Left lung (tissue), 10 donors: ENCODE measurements around the gene KIF3A. TPM values are rescaled to one million over a fixed set of nuclear protein-coding genes. Genes with fewer than 3 reads are reported as not detected.

ENCODE experiments used
- ATAC-seq: fragments of 200-7000 bp; cut with Tn5 transposase; one replicate; pipeline ENCODE4 v1.9.1; 2020; ENCODE audit warnings: moderate library complexity
- DNase-seq, 4 donors: peaks; one replicate each; pipeline ENCODE4 v3.0.0-alpha.2; 2013 to 2020
- H3K27ac ChIP-seq, 2 donors: fragments of 200-600 bp; sonication (generic) in 1 of 2; one replicate each; pipeline versions ENCODE4 v1.5.0 to v1.8.0; 2020 to 2021
- H3K27me3 ChIP-seq, 2 donors: fragments of 200-600 bp; sonication (generic) in 1 of 2; one replicate each; pipeline versions ENCODE4 v1.5.0 to v1.8.0; 2020 to 2021
- H3K36me3 ChIP-seq, 2 donors: fragments of 200-600 bp; sonication (generic) in 1 of 2; one replicate each; pipeline versions ENCODE4 v1.5.0 to v1.8.0; 2020 to 2021
- H3K4me1 ChIP-seq, 2 donors: fragments of 200-600 bp; one replicate each; pipeline ENCODE4 v1.8.0; 2021
- H3K4me3 ChIP-seq, 2 donors: fragments of 200-600 bp; sonication (generic) in 1 of 2; one replicate each; pipeline versions ENCODE4 v1.5.0 to v1.8.0; 2020 to 2021; ENCODE audit warnings: mild to moderate bottlenecking in 1 of 2
- H3K9me3 ChIP-seq, 2 donors: fragments of 200-600 bp; sonication (generic) in 1 of 2; one replicate each; pipeline versions ENCODE4 v1.5.0 to v1.8.0; 2020 to 2021
- intact Hi-C, 2 donors: fragments of 100-400 bp; cut with DNase I; formaldehyde crosslinking; loops; one replicate each; pipeline versions ENCODE4 v1.11.2 to v1.14.2; 2022
- polyA plus RNA-seq, 6 donors: library from polyadenylated mRNA; unstranded; fragments of 120-200 nt; gene quantifications; one replicate each; pipeline ENCODE4 v1.2.1, GENCODE V29; 2013; ENCODE audit not compliant: insufficient read length in 6 of 6
- total RNA-seq, 2 donors: library from RNA; stranded (reverse); fragmentation: NEBNext Ultra II Directional; extraction: Animal tissue kit (Norgen Biotek cat#: 25700); gene quantifications; one replicate each; pipeline ENCODE4 v1.2.1, GENCODE V29; 2021
- TF ChIP-seq, protein P1 (sequence below), 2 donors: fragments of 200-600 bp; sonication (generic) in 1 of 2; IDR thresholded peaks; one replicate each; pipeline versions ENCODE4 v1.5.0 to v1.8.0; 2021; ENCODE audit warnings: antibody characterized with exemption in 2 of 2
- donor health status: DM: no; HTN: yes; CAD: no.
- donor health status: DM: no; HTN: no; CAD: no.

The KIF3A gene
- total and polyA plus RNA-seq, 8 donors: 8.9 to 30.4 (median 25.5) TPM

DNA sequence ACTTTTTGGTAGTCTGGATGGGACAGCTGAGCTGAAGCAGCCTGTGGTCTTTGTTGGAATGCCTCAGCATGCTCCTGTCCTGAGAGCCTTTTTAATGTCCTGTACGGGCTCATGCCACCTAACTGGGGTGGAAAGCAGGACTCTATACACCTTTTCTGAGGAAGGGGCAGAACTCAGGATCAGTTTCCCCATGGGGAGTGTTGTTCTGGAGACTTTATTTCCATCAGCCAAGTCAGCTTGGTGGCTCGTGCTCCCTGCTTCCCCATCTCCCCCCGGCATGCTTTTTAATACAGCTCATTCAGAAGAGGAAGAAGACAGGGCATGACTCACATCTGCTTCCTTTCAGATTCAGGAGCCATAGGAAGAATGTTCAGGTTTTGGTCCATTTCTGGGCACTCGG, 44.8 kb upstream of the KIF3A start:
- H3K4me1 ChIP-seq: peaks cover 0 to 16% of the 10 kb centered on the region in 2 donors
- intact Hi-C loops: no loop called here
- ATAC-seq: peak; percentile 41

DNA sequence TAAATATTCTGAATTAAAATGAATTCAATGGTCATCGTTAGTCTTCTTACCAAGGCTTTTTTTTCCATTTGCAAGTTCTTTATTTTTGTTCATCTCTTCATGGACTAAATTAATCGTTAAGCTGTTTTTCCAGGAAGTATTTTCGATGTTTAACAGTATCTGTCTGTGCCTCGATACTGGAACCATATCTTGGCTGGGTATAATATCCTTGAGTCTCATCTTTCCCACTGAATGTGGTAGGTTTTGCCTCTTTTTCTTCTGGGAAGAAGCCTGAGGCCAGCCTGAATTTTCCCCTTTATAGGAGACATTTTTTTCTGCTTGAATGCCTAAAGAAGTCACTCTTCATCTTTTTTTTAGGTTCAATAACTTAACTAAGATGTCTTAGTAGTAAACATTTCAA, 43.7 kb upstream of the KIF3A start:
- Histone ChIP-seq H3K36me3 (no peaks in the 10 kb centered on the region), H3K4me1 (peaks cover 0 to 23% of the 10 kb centered on the region in 2 donors), H3K27me3 (peaks cover 0 to 57% of the 10 kb centered on the region in 2 donors), H3K27ac (no peak overlapping the region), H3K4me3 (no peak overlapping the region), H3K9me3 (no peaks in the 10 kb centered on the region)
- no peak for DNase-seq
- ATAC-seq: no peak
- intact Hi-C loops: no loop called here
- TF ChIP-seq, protein P1, sequence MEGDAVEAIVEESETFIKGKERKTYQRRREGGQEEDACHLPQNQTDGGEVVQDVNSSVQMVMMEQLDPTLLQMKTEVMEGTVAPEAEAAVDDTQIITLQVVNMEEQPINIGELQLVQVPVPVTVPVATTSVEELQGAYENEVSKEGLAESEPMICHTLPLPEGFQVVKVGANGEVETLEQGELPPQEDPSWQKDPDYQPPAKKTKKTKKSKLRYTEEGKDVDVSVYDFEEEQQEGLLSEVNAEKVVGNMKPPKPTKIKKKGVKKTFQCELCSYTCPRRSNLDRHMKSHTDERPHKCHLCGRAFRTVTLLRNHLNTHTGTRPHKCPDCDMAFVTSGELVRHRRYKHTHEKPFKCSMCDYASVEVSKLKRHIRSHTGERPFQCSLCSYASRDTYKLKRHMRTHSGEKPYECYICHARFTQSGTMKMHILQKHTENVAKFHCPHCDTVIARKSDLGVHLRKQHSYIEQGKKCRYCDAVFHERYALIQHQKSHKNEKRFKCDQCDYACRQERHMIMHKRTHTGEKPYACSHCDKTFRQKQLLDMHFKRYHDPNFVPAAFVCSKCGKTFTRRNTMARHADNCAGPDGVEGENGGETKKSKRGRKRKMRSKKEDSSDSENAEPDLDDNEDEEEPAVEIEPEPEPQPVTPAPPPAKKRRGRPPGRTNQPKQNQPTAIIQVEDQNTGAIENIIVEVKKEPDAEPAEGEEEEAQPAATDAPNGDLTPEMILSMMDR (IDR thresholded peaks at IDR 0.05): no peak

More for the DNA sequence above, 44.8 kb upstream of the KIF3A start:
- H3K4me3 ChIP-seq: no peak overlapping the region
- no peak for DNase-seq
- H3K36me3 ChIP-seq: no peaks in the 10 kb centered on the region
- no peak overlapping the region for H3K27ac ChIP-seq
- no peaks in the 10 kb centered on the region for H3K9me3 ChIP-seq
- TF ChIP-seq, protein P1 (IDR thresholded peaks at IDR 0.05): no peak
- peaks cover 0 to 46% of the 10 kb centered on the region in 2 donors for H3K27me3 ChIP-seq

DNA sequence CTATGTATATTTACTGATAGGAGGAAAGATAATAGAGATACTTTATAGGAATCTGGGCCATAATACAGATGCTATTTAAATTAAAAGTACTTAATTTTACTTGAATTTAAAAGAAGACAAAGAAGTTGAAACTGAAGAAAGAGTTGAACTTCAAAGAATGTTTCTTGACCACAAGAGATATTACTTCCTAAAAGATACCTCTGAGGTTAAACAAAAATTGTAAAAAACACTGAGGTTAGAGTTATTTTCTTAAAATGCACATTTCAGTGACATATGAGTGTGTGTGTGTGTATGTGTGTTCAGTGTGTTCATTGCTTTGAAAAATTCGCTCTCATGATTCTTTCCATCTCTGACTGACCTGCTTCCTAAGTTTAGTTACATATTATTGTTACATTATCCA, 43.2 kb upstream of the KIF3A start:
- ATAC-seq: no peak
- no peaks in the 10 kb centered on the region for H3K9me3 ChIP-seq
- DNase-seq: no peak
- no peak overlapping the region for H3K4me3 ChIP-seq
- H3K36me3 ChIP-seq: no peaks in the 10 kb centered on the region
- TF ChIP-seq, protein P1 (IDR thresholded peaks at IDR 0.05): no peak
- peaks cover 3 to 27% of the 10 kb centered on the region in 2 donors for H3K4me1 ChIP-seq
- H3K27ac ChIP-seq: no peak overlapping the region
- intact Hi-C loops: no loop called here
- H3K27me3 ChIP-seq: peaks cover 0 to 61% of the 10 kb centered on the region in 2 donors

DNA sequence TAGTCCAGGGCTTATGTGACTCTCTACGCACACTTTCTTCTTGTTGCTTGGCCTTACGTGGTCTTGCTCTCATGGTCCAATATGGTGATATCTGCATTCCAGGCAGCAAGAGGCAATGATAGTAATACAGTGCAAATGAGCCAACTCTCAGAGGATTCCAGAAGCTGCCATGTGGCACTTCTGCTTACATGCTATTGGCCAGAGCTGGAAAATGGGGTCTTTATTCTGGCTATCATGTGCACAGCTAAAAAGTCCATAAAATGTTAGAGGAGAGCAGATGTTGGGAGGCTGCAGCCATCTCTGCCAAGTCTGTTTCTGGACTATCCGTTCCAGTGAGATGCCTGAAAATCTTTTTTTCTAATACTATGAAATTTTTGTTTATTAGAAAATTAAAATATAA, 42.6 kb upstream of the KIF3A start:
- Histone ChIP-seq H3K9me3 (no peaks in the 10 kb centered on the region), H3K4me1 (peaks cover 9 to 33% of the 10 kb centered on the region in 2 donors), H3K4me3 (no peak overlapping the region), H3K27ac (no peak overlapping the region), H3K27me3 (peaks cover 0 to 67% of the 10 kb centered on the region in 2 donors), H3K36me3 (no peaks in the 10 kb centered on the region)
- TF ChIP-seq, protein P1 (IDR thresholded peaks at IDR 0.05): no peak
- no peak for DNase-seq
- intact Hi-C loops: no loop called here
- ATAC-seq: no peak

DNA sequence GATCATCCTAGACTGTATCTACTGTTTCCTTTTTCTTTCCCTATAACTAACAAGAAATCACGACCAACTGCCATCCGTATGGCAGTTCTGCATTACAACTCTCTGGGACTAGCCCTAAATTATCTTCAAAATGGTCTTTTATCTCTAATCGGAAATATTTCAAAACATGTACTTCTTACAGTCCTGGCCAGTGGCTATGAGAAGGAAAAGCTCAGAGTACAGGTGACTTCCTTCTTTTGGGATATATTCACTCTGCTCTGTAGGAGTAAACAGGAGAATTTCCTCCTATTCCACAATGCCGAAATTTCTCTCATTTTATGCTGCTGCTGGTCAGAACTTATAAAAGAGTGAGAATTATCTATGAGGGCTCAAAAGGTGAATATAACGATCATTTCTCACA, 41.5 kb upstream of the KIF3A start:
- H3K27ac ChIP-seq: no peak overlapping the region
- H3K36me3 ChIP-seq: no peaks in the 10 kb centered on the region
- H3K4me1 ChIP-seq: peaks cover 14 to 35% of the 10 kb centered on the region in 2 donors
- no peak overlapping the region for H3K4me3 ChIP-seq
- peaks cover 0 to 70% of the 10 kb centered on the region in 2 donors for H3K27me3 ChIP-seq
- no peaks in the 10 kb centered on the region for H3K9me3 ChIP-seq
- ATAC-seq (no peak), DNase-seq (no peak)
- TF ChIP-seq, protein P1 (IDR thresholded peaks at IDR 0.05): no peak
- intact Hi-C loops: no loop called here
